A172 (cell line): ENCODE results near the gene CDK10. TPM values are rescaled to one million over a fixed set of nuclear protein-coding genes. Genes with fewer than 3 reads are reported as not detected.
"Not testable (repeated sequence)": the region's sequence is repeated elsewhere in the genome, so short reads cannot be mapped to it uniquely, and the experiment has no call there.

Experiments
- DNase-seq: peaks from one replicate; pipeline ENCODE4 v3.0.0-alpha.2; 2015; ENCODE audit warnings: low spot score
- total RNA-seq: library from RNA; depleted of rRNA; stranded (reverse); fragments of >200 nt; shearing (Covaris generic); gene quantifications from 2 replicates; pipeline ENCODE4 v1.2.3, GENCODE V29; 2014

Gene CDK10
- total RNA-seq, 1 experiment from 2014 or later: 31.1 TPM

DNA sequence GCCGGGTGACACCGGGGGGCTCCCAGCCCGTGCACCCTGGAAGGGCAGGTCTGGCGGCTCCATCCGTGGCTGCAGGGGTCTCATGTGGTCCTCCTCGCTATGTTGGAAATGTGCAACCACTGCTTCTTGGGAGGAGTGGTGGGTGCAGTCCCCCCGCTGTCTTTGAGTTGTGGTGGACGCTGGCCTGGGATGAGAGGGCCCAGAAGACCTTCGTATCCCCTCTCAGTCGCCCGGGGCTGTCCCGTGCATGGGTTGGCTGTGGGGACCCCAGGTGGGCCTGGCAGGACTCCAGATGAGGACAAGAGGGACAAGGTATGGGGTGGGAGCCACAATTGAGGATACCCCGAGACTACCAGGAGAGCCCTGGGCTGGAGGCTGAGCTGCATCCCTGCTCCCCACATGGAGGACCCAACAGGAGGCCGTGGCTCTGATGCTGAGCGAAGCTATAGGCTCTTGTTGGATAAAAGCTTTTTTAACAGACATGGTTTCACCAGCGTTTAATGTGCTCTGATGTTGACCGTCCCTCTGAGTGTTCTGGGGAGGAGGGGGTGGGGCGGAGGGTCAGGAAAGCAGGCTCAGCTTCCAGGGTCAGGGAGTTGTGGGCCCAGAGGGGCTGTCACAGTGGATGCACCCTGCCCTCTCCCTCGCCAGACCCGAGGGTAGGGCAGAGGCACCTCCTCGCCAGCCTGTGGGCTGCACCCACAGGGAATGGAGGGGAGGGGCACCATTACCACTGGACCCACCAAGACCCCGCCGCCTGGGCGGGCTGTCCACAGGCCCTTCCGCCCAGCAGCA is 9.6 kb downstream of the CDK10 start:
- DNase-seq: no peak

DNA sequence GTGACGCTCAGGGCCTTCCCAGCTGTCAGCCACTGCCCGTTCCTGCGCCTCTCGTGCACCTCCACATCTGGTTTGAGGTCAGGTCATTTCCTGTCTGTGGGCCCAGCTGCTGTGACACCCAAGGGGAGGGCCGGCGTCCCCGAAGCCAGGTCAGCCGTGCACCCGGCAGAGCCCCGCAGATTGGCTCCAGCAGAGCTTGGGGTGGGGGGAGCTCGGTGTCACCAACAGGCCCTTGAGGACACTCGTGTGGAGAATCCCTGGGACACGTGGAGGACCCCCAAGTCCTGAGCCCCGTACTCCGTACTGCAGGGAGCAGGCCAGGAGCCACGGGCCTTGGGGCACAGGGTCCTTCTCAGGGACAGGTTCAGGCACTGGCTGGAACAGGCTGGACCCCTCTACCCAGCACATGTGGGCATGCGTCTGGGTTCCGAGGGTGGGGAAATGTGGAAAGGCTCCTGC is 10.2 kb downstream of the CDK10 start:
- no peak for DNase-seq

DNA sequence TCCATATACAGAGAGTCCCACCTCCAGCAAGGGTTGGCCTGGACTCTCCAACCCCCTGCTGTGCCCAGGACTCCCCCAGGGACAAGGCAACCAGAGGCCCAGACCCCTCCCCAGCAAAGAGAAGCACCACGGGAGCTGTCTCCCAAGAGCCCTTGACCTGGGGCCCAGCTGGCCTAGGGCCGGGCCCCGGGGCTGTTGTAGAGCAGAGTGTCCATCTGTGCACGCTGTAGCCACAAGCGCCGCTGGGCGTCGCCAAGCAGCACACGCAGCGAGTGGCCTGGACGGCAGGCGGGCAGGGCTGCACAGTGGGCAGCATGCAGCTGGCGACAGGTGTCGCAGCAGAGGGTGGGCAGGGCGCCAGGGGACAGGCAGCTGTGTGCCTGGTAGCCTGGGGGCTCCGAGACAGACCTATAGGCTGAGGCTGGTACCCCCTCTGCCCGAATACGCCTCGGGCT is 10.7 kb downstream of the CDK10 start:
- no peak for DNase-seq

- DNase-seq: no peak
These were observed 11.3 kb downstream of the CDK10 start for GRCh38 chr16:89697616-89698331.

GRCh38 chr16:89698717-89699116 is 12.2 kb downstream of the CDK10 start:
- not testable (repeated sequence) for DNase-seq

DNA sequence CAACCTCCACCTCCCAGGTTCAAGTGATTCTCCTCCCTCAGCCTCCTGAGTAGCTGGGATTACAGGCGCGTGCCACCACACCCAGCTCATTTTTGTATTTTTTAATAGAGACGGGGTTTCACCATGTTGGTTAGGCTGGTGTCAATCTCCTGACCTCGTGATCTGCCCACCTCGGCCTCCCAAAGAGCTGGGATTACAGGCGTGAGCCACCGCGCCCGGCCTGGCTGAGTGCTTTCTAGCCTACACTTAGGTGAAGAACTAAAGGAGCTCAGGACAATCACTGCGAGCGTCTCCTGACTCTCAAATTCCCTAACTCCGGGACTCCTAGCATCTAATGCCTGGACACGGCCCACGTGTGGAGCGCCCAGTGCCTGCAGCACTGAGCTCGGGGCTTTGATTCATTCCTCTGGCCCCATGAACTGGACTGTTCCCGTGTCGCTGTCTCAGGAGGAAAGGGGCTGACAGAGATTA is 13.2 kb downstream of the CDK10 start:
- DNase-seq: not testable (repeated sequence)

GRCh38 chr16:89700100-89700648 is 13.7 kb downstream of the CDK10 start:
- peak; percentile 98 for DNase-seq

- no peak for DNase-seq
These were observed 14.3 kb downstream of the CDK10 start for GRCh38 chr16:89700649-89701424.

DNA sequence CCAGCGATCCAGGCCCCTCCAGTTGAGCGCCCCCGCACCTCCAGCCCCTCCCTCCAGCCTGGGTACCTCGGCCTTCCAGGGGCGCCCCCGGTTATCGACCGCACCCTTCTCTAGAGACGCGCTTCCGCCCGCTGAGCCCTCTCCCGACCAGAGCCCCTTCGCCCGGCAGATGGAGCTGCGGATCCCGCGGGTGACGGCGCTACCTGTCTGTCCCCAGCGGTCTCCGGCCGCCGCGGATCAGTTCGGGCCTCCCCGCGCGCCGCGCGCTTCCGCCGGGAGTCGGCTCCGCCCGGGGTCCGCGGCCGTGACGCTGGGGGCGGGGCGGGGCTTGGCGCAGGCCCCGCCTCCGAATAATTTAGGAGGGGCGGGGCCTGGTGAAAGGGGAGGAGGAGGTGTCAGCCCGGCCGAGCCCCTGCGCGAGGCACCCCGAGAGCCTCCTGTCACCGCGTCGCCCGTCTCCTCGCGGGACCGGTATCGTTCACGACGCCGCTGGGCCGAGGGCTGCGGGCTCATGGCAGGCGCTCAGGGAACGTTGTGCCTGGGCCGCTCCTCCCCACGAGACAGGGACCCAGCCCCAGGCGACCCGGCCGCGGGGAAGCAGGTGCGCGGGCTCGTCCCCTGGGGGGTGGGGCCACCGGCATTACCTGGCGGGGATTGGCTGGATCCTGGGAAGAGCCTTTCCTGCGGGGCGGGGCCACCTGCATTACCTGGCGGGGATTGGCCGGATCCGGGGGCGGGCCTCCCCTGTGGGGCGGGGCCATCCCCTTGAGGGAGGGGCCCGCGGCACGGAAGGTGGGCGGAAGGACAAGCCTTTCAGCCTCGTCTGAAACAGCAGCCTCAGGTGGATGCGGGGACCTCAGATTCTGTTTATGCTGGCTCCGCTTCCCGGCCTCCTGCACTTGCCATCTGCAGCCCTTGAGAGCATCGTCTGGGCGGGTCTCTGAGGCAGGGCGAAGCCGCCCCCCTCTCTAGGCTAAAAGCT is 15.2 kb downstream of the CDK10 start, which contains the start of gene SPATA2L:
Gene SPATA2L, minus strand, starts transcription at position 281 of the 982 bp plus-strand sequence. CDS start 473 bp downstream, outside the sequence.
- DNase-seq: peak; percentile 90

DNA sequence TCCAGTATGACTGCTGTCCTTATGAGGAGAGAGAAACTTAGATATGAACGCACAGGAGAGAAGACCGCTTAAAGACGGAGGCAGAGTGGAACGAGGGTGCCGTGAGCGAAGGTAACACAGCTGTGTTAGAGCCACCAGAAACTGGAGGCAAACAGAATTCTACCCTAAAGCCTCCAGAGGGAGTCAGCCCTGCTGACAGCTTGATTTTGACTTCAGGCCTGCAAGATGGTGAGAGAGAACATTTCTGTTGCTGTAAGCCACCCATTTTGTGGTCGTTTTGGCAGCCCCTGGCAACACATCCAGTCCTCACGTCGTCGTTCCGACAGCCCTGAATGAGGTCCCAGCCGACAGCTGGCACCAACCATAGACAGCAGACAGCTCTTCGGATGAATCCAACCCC is 17.8 kb downstream of the CDK10 start:
- DNase-seq: no peak

GRCh38 chr16:89705006-89705405 is 18.5 kb downstream of the CDK10 start:
- DNase-seq: no peak

DNA sequence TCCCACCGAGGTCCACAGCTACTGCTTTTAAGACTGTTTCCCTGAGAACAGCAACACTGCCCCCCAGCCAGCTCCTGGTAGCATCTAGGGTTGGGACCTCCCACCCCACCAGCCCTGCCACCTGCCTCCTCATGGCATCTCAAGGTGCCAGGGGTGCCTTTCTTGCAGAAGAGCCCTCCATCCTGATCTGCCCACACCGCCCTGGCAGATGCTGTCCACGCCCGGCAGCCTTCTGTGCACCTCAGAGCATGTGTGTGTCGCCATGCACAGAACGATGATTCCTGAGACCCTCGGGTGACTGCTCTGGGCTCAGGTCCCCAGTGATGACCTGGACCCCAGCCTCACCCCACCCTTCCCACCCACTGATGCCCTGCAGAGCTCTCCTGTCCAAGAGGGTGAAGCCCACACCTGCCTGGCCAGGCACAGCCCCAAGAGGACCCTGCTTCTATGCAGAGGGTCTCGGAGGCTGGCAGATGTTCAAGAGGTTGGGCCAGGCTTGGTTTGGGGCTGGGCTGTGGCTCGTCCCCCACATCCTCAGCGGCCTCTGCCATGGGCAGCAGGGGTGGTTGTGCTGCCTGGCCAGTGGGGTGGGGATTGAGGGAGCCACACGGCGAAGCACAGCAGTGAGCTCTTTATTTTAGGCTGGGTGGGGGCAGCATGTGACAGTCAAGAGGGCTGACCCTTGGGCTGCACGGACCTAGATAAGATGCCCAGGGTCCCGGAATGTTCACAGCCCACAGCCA is 20.2 kb downstream of the CDK10 start:
- DNase-seq: no peak

DNA sequence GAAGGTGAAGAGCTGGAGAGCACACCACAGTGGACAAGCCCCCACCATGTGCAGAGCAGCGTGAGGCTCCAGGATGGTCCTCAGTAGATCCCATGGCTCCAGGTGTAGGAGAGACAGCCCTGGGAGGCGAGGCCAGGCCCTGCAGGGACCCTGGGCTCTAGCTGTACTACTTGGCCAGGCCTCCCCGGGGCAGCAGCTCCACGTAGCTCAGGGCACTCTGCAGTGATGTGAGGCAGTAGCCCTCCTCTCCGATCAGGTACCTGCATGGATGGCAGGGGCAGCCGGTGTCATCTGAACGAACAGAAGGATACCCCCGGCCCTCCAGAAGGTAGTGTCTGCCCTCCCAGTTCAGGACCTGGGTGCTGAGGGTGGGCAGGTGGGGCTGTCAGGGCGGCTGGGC is 21.2 kb downstream of the CDK10 start:
- DNase-seq: no peak

DNA sequence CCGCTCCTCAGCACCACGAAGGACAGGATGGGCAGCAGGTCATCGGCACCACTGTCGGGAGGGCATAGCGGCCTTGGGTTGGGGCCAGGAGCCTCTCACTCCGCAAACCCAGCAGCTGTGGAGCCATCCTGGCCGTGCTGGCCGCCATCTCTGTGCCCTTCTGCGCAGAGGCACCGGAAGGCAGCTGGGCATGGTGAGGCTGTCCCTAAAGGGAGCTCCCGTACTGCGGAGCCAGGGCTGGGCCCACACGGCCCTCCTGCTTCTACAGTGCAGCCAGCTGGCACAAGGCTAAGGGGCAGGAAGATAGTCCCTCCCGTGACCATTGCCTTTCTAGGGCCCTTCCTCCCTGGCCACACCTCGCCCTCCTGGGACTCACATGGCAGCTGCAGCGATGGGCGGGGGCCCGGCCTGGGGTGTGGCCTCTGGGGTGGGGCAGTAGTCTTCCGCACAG is 22.0 kb downstream of the CDK10 start:
- no peak for DNase-seq

- DNase-seq: no peak
These were observed 22.7 kb downstream of the CDK10 start for GRCh38 chr16:89709166-89709565.

- no peak for DNase-seq
These were observed 23.4 kb downstream of the CDK10 start for GRCh38 chr16:89709716-89710432.

DNA sequence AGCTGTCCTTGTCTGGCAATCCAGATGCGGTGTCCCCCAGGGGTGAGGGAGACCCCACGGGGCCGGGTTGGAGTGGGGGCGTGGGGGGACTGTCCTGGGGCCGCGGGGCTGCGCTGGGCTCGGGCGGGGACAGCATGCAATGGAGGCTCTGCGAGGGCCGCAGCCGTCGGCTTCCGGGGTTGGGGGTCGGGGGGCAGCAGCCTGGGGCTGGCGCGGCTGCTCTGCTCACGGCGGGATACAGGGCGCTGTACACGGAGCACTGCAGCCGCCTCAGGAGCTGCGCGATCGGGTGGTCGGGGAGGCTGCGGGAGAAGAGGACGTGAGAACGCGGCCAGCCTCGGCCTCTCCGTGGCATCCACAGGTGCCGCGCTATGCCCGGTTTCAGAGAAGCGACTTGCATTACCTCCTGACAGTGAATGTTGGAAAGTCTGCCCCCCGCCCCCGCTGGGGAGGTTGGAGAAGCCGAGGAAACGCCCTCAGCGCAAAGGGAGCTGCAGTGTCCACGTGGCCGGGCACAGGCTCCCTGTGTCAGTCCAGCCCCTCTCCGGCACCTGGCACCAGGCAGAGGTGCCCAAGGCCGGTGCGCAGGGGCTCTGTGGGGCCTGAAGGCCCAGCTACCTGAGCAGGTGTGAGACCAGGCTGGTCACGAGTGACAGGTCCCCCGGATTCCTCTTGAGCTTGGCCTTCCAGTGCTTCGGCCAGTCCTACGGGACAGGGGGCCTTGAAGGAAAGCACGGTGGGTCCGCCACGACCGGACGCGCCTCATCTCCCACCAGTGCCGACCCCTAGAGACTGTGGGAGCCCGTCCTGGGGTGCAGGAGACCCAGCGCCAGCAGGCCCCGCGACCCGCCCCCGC is 24.4 kb downstream of the CDK10 start:
- DNase-seq: no peak
